ENCODE data around the gene CDK5R2.

The CDK5R2 gene

DNA sequence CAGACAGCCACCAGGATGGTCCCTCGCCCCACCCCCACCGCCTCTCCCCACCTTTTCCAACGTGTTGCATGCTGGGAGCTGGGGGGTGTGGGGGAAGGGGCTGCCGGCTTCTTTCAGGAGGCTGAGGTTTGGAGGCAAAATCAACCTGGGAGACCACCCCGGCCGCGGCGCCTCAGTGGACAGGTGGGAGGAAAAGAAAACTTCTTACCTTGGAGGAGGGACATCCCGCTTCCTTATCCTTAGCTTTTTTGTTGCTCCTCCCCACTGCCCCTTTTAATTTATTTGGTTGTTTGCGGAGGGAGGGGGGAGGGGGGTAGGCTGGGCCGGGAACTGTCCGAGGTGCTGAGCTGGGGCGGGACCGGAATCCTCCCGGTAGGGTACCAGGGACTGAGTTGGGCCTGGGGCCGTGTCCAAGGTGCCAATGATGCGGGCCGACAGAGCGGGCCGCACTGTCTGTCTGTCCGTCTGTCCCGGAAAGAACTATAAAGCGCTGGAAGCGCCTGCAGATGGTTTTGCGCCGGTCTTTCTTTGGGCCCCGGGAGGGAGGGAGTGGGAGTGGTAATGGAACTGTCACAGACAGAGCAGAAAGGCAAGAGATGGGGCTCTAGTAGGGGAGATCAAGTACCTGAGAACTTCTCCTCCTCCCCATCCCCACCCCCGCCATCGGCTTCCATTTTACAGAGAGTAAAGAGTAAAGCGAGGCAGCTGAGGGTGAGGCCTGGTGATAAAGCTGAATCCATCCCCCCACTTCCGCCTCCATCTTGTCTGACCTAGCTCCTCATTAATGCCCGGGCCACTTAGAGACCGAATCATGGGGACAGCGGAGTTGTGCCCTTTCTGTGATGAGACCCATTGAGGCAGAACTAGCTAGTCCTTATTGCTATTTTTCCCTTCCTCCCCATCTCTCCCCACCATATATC is 2.4 kb downstream of the CDK5R2 start:
- no peak overlapping the region for H4K8ac ChIP-seq (ENCODE audit: low read depth, low read length)
- H2BK120ac ChIP-seq (ENCODE audit: insufficient read depth, low read length, poor library complexity), result no peak overlapping the region
- H3K36me3 ChIP-seq (ENCODE audit: control insufficient read depth in 1 of 2, insufficient read depth in 2 of 2, low read length in 2 of 2), result no peaks in the 10 kb centered on the region
- H3K79me1 ChIP-seq (ENCODE audit: low read length), result no peaks in the 10 kb centered on the region
- no peak overlapping the region for H2BK5ac ChIP-seq (ENCODE audit: low read depth, low read length, poor library complexity)
- no peak overlapping the region for H3K23ac ChIP-seq (ENCODE audit: low read length)
- no peak overlapping the region for H3K18ac ChIP-seq (ENCODE audit: low read length)
- H3K4me2 ChIP-seq (ENCODE audit: low read length), result no peak overlapping the region
- no peak overlapping the region for H2BK12ac ChIP-seq (ENCODE audit: low read length)
- H3K9me3 ChIP-seq (ENCODE audit: insufficient read depth, low read depth, low read length), result peaks cover 13% of the 10 kb centered on the region
- H3K27ac ChIP-seq (ENCODE audit: low read depth, low read length), result no peak overlapping the region
- H3K4ac ChIP-seq (ENCODE audit: low read depth, low read length), result no peak overlapping the region
- H4K12ac ChIP-seq (ENCODE audit: low read depth, low read length), result no peak overlapping the region
- no peaks in the 10 kb centered on the region for H3K79me2 ChIP-seq (ENCODE audit: control insufficient read depth, insufficient read depth, low read length, poor library complexity)
- H3K4me1 ChIP-seq (ENCODE audit: control insufficient read depth in 1 of 2, insufficient read depth in 2 of 2, low read length in 2 of 2), result peaks cover 7 to 12% of the 10 kb centered on the region in 2 experiments
- no CpG with 5 or more reads among the region's 34 CpGs for WGBS (ENCODE audit: extremely low coverage, insufficient coverage, insufficient read length)
- H2AFZ ChIP-seq (ENCODE audit: insufficient read depth, low read length, poor library complexity), result no peak overlapping the region
- no peak for DNase-seq
- no peak overlapping the region for H3K4me3 ChIP-seq (ENCODE audit: low read depth, low read length)
- no peak overlapping the region for H2AK5ac ChIP-seq (ENCODE audit: low read length)
- H4K91ac ChIP-seq (ENCODE audit: low read depth, low read length), result no peak overlapping the region
- H3K27me3 ChIP-seq (ENCODE audit: insufficient read depth, low read length), result peaks cover 38% of the 10 kb centered on the region
- H3K14ac ChIP-seq (ENCODE audit: low read length), result no peak overlapping the region
- no peak overlapping the region for H3K9ac ChIP-seq (ENCODE audit: low read length)

- Histone ChIP-seq H4K8ac (ENCODE audit: low read depth, low read length) (no peak overlapping the region), H2BK12ac (ENCODE audit: low read length) (no peak overlapping the region), H3K27me3 (ENCODE audit: insufficient read depth, low read length) (peaks cover 37% of the 10 kb centered on the region), H4K91ac (ENCODE audit: low read depth, low read length) (no peak overlapping the region), H3K9ac (ENCODE audit: low read length) (no peak overlapping the region), H3K4ac (ENCODE audit: low read depth, low read length) (no peak overlapping the region), H3K14ac (ENCODE audit: low read length) (no peak overlapping the region), H3K4me1 (ENCODE audit: control insufficient read depth in 1 of 2, insufficient read depth in 2 of 2, low read length in 2 of 2) (peaks cover 7 to 12% of the 10 kb centered on the region in 2 experiments), H4K12ac (ENCODE audit: low read depth, low read length) (no peak overlapping the region), H2AFZ (ENCODE audit: insufficient read depth, low read length, poor library complexity) (no peak overlapping the region), H2AK5ac (ENCODE audit: low read length) (no peak overlapping the region), H3K4me2 (ENCODE audit: low read length) (peak overlapping the region; percentile 65), H3K9me3 (ENCODE audit: insufficient read depth, low read depth, low read length) (peaks cover 9% of the 10 kb centered on the region), H3K79me2 (ENCODE audit: control insufficient read depth, insufficient read depth, low read length, poor library complexity) (no peaks in the 10 kb centered on the region), H2BK120ac (ENCODE audit: insufficient read depth, low read length, poor library complexity) (no peak overlapping the region), H3K18ac (ENCODE audit: low read length) (no peak overlapping the region), H3K23ac (ENCODE audit: low read length) (no peak overlapping the region), H3K4me3 (ENCODE audit: low read depth, low read length) (peak overlapping the region; percentile 8), H3K27ac (ENCODE audit: low read depth, low read length) (no peak overlapping the region), H2BK5ac (ENCODE audit: low read depth, low read length, poor library complexity) (no peak overlapping the region), H3K79me1 (ENCODE audit: low read length) (no peaks in the 10 kb centered on the region), H3K36me3 (ENCODE audit: control insufficient read depth in 1 of 2, insufficient read depth in 2 of 2, low read length in 2 of 2) (no peaks in the 10 kb centered on the region)
- peak; percentile 27 to 66 for DNase-seq
- no CpG with 5 or more reads among the region's 42 CpGs for WGBS (ENCODE audit: extremely low coverage, insufficient coverage, insufficient read length)
Observed at GRCh38 chr2:218962859-218963492, 3.5 kb downstream of the CDK5R2 start.

- H3K23ac ChIP-seq (ENCODE audit: low read length), result no peak overlapping the region
- H2BK12ac ChIP-seq (ENCODE audit: low read length), result no peak overlapping the region
- H2AFZ ChIP-seq (ENCODE audit: insufficient read depth, low read length, poor library complexity), result no peak overlapping the region
- H3K9me3 ChIP-seq (ENCODE audit: insufficient read depth, low read depth, low read length), result peaks cover 5% of the 10 kb centered on the region
- no peak overlapping the region for H3K4me3 ChIP-seq (ENCODE audit: low read depth, low read length)
- no peak overlapping the region for H4K8ac ChIP-seq (ENCODE audit: low read depth, low read length)
- no peak overlapping the region for H4K91ac ChIP-seq (ENCODE audit: low read depth, low read length)
- H3K4me2 ChIP-seq (ENCODE audit: low read length), result peak overlapping the region; percentile 65
- no peak overlapping the region for H3K9ac ChIP-seq (ENCODE audit: low read length)
- no peak overlapping the region for H3K4ac ChIP-seq (ENCODE audit: low read depth, low read length)
- WGBS (ENCODE audit: extremely low coverage, insufficient coverage, insufficient read length), result no CpG with 5 or more reads among the region's 5 CpGs
- peaks cover 33% of the 10 kb centered on the region for H3K27me3 ChIP-seq (ENCODE audit: insufficient read depth, low read length)
- H3K14ac ChIP-seq (ENCODE audit: low read length), result no peak overlapping the region
- H2BK5ac ChIP-seq (ENCODE audit: low read depth, low read length, poor library complexity), result no peak overlapping the region
- no peak overlapping the region for H3K18ac ChIP-seq (ENCODE audit: low read length)
- no peaks in the 10 kb centered on the region for H3K79me2 ChIP-seq (ENCODE audit: control insufficient read depth, insufficient read depth, low read length, poor library complexity)
- H2AK5ac ChIP-seq (ENCODE audit: low read length), result no peak overlapping the region
- no peak overlapping the region for H3K27ac ChIP-seq (ENCODE audit: low read depth, low read length)
- H3K36me3 ChIP-seq (ENCODE audit: control insufficient read depth in 1 of 2, insufficient read depth in 2 of 2, low read length in 2 of 2), result no peaks in the 10 kb centered on the region
- peaks cover 7 to 12% of the 10 kb centered on the region in 2 experiments for H3K4me1 ChIP-seq (ENCODE audit: control insufficient read depth in 1 of 2, insufficient read depth in 2 of 2, low read length in 2 of 2)
- no peaks in the 10 kb centered on the region for H3K79me1 ChIP-seq (ENCODE audit: low read length)
- H2BK120ac ChIP-seq (ENCODE audit: insufficient read depth, low read length, poor library complexity), result no peak overlapping the region
- no peak overlapping the region for H4K12ac ChIP-seq (ENCODE audit: low read depth, low read length)
- no peak for DNase-seq
Observed at GRCh38 chr2:218963601-218964000, 4.1 kb downstream of the CDK5R2 start.

- no peak overlapping the region for H2BK120ac ChIP-seq (ENCODE audit: insufficient read depth, low read length, poor library complexity)
- H3K4me1 ChIP-seq (ENCODE audit: control insufficient read depth in 1 of 2, insufficient read depth in 2 of 2, low read length in 2 of 2), result peaks cover 4 to 8% of the 10 kb centered on the region in 2 experiments
- WGBS (ENCODE audit: extremely low coverage, insufficient coverage, insufficient read length), result no CpG with 5 or more reads among the region's 5 CpGs
- no peak overlapping the region for H3K18ac ChIP-seq (ENCODE audit: low read length)
- no peak overlapping the region for H4K91ac ChIP-seq (ENCODE audit: low read depth, low read length)
- peaks cover 4% of the 10 kb centered on the region for H3K9me3 ChIP-seq (ENCODE audit: insufficient read depth, low read depth, low read length)
- H2AK5ac ChIP-seq (ENCODE audit: low read length), result no peak overlapping the region
- H2BK5ac ChIP-seq (ENCODE audit: low read depth, low read length, poor library complexity), result no peak overlapping the region
- no peak overlapping the region for H3K9ac ChIP-seq (ENCODE audit: low read length)
- no peak for DNase-seq
- H3K4ac ChIP-seq (ENCODE audit: low read depth, low read length), result no peak overlapping the region
- H3K4me2 ChIP-seq (ENCODE audit: low read length), result no peak overlapping the region
- no peak overlapping the region for H3K4me3 ChIP-seq (ENCODE audit: low read depth, low read length)
- no peak overlapping the region for H3K23ac ChIP-seq (ENCODE audit: low read length)
- H3K79me1 ChIP-seq (ENCODE audit: low read length), result no peaks in the 10 kb centered on the region
- no peak overlapping the region for H4K12ac ChIP-seq (ENCODE audit: low read depth, low read length)
- no peak overlapping the region for H2BK12ac ChIP-seq (ENCODE audit: low read length)
- no peaks in the 10 kb centered on the region for H3K36me3 ChIP-seq (ENCODE audit: control insufficient read depth in 1 of 2, insufficient read depth in 2 of 2, low read length in 2 of 2)
- H3K27ac ChIP-seq (ENCODE audit: low read depth, low read length), result no peak overlapping the region
- no peak overlapping the region for H2AFZ ChIP-seq (ENCODE audit: insufficient read depth, low read length, poor library complexity)
- H4K8ac ChIP-seq (ENCODE audit: low read depth, low read length), result no peak overlapping the region
- no peak overlapping the region for H3K14ac ChIP-seq (ENCODE audit: low read length)
- H3K79me2 ChIP-seq (ENCODE audit: control insufficient read depth, insufficient read depth, low read length, poor library complexity), result no peaks in the 10 kb centered on the region
- peaks cover 27% of the 10 kb centered on the region for H3K27me3 ChIP-seq (ENCODE audit: insufficient read depth, low read length)
Observed at GRCh38 chr2:218964041-218964771, 4.7 kb downstream of the CDK5R2 start.
